Mucosa of stomach (tissue), 1 donor: ENCODE measurements around the gene C19orf38.
"Not testable (repeated sequence)": the region's sequence is repeated elsewhere in the genome, so short reads cannot be mapped to it uniquely, and the experiment has no call there.

Source experiments
- H3K27me3 ChIP-seq: one replicate; pipeline ENCODE4 v1.7.0; 2013; ENCODE audit warnings: mild to moderate bottlenecking, low read length; ENCODE audit not compliant: control insufficient read depth, insufficient read depth
- H3K36me3 ChIP-seq: one replicate; pipeline ENCODE4 v1.7.0; 2013; ENCODE audit warnings: low read length; ENCODE audit not compliant: control insufficient read depth, insufficient read depth
- H3K4me1 ChIP-seq: one replicate; pipeline ENCODE4 v1.7.0; 2013; ENCODE audit warnings: mild to moderate bottlenecking, low read length; ENCODE audit not compliant: control insufficient read depth, insufficient read depth
- H3K4me3 ChIP-seq: one replicate; pipeline ENCODE4 v1.7.0; 2013; ENCODE audit warnings: low read length
- H3K9ac ChIP-seq: one replicate; pipeline ENCODE4 v1.7.0; 2013; ENCODE audit warnings: mild to moderate bottlenecking, low read length, moderate library complexity
- H3K9me3 ChIP-seq: one replicate; pipeline ENCODE4 v1.7.0; 2013; ENCODE audit warnings: mild to moderate bottlenecking, low read length, moderate library complexity; ENCODE audit not compliant: control insufficient read depth
- donor health status: Pancreatic carcinoma.

C19orf38 gene

DNA sequence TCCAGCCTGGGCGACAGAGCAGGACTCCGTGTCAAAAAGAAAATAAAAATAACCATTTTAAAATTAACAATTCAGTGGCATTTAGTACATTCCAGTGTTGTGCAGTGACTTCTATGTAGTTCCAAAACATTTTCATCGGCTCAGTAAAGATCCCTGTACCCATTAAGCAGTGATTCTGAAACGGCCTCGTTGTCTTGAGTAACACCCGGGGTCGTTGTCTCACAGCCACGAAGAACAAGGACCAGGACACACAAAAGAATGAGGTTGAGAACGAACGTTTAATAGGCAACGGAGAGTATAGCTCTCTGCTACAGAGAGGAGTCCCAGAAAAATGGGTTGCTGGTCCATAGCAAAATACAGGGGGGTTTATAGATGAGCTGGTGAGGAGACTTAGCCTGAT lies 9.8 kb upstream of the C19orf38 start:
- H3K9me3 ChIP-seq, result peaks cover 5% of the 10 kb centered on the region
- peaks cover 2% of the 10 kb centered on the region for H3K27me3 ChIP-seq
- peaks cover 1% of the 10 kb centered on the region for H3K36me3 ChIP-seq
- peaks cover 17% of the 10 kb centered on the region for H3K4me1 ChIP-seq
- H3K9ac ChIP-seq, result no peak overlapping the region
- H3K4me3 ChIP-seq, result no peak overlapping the region

DNA sequence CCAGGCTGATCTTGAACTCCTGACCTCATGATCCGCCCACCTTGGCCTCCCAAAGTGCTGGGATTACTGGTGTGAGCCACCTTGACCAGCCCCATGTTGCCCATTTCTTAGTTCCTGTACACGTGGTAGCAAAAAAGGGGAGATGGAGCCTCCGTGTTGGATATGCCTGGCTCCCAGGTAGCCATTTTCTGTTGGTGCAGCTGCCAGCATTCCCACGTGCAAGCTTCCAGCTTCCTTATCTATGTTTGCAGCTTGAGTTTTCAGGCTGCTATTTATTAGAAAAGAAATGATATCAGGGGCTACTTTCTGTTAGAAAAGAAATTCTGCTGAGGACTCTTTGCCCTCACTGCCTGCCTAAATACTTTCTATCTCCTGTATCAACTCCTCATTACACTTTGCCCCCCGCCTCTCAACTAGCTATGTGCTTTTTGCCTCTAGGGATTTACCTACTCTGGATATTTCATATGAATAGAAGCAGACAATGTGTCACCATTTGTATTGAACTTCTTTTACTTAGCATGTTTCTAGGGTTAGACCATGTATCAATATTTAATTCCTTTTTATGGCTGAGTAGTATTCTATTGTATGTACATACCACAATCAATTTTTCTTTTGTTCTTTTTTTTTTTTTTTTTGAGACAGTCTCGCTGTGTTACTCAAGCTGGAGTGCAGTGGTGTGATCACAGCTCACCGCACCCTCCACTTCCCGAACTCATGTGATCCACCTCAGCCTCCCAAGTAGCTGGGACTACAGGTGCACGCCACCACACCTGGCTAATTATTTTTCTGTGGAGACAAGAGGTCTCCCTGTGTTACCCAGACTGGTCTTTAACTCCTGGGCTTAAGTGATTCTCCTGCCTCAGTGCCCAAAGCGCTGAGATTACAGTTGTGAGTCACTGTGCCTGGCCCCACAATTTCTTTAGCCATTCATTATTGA lies 8.8 kb upstream of the C19orf38 start:
- peaks cover 17% of the 10 kb centered on the region for H3K4me1 ChIP-seq
- no peak overlapping the region for H3K4me3 ChIP-seq
- peaks cover 3% of the 10 kb centered on the region for H3K27me3 ChIP-seq
- H3K9ac ChIP-seq, result no peak overlapping the region
- H3K9me3 ChIP-seq, result peaks cover 5% of the 10 kb centered on the region
- H3K36me3 ChIP-seq, result no peaks in the 10 kb centered on the region

DNA sequence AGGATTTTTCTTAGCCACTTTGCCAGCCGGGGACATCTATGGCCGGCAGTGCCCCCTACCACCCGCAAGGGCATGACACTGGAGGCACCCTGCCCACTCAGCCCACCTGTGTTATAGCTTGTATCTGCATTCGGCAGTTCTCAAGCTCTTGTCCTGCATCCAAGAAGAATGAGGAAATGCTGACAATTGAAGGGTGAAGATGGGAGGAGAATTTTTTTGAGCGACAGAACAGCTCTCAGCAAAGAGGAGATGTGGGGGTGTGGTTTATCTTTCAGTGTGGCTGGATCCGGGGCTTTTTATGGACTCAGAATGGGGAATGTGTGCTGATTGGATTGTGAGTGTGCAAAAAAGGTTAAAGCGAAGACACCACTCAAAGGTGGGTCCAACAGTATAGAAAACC lies 5.4 kb upstream of the C19orf38 start:
- Histone ChIP-seq H3K4me3 (no peak overlapping the region), H3K9ac (no peak overlapping the region), H3K9me3 (no peaks in the 10 kb centered on the region), H3K4me1 (no peaks in the 10 kb centered on the region), H3K27me3 (peaks cover 3% of the 10 kb centered on the region), H3K36me3 (no peaks in the 10 kb centered on the region)

DNA sequence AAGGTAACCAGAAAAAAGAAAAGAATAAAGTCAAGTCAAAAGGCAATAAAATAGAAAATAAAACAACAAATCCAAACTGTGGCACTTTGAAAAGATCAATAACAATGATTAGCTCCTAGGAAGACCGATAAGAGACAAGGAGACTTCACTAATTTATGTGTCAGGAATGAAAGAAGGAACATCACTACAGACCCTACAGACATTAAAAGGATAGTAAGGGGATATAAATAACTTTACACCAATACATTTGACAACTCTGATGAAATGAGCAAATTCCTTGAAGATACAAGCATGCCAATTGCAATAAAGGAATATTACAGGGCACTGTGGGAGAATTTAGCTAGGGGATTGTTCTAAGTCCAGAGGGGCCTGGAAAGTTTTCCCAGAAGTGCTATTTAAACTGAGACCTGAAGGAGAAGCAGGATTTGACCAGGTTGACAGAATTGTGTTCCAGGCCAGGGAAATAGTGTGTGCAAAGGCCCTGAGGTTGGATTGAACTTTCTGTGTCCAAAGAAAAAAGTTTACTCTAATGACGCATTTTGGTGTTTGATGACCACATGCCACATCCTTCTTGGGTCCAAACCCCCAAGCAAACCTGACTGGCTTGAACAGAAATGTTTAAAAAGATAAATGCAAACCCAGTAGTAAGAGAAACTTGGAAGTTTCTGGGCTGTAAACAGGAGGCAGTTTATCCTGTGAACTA lies 1.6 kb upstream of the C19orf38 start:
- Histone ChIP-seq H3K27me3 (peaks cover 7% of the 10 kb centered on the region), H3K36me3 (no peaks in the 10 kb centered on the region), H3K9ac (no peak overlapping the region), H3K9me3 (no peaks in the 10 kb centered on the region), H3K4me3 (no peak overlapping the region), H3K4me1 (no peaks in the 10 kb centered on the region)

DNA sequence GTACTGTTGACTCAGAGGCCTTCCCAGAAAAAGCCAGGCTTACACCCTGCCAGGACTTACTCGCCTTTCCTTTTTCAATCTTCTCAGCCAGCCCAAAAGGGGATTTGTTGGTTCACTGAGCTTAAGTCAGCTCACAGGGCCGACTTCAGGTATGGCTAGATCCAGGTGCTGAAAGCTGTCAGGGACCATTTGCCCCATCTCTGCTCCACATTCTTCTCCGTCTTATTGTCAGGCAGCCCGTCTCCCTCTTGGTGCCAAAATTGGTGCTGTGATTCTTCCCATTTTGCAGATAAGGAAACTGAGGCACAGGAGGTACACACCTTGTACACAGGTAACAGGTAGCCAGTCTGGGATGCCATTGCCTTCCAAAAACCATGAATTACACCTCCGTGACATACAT lies 2.4 kb downstream of the C19orf38 start:
- H3K9me3 ChIP-seq, result no peaks in the 10 kb centered on the region
- no peaks in the 10 kb centered on the region for H3K36me3 ChIP-seq
- no peak overlapping the region for H3K4me3 ChIP-seq
- peaks cover 4% of the 10 kb centered on the region for H3K27me3 ChIP-seq
- H3K4me1 ChIP-seq, result no peaks in the 10 kb centered on the region
- H3K9ac ChIP-seq, result no peak overlapping the region

DNA sequence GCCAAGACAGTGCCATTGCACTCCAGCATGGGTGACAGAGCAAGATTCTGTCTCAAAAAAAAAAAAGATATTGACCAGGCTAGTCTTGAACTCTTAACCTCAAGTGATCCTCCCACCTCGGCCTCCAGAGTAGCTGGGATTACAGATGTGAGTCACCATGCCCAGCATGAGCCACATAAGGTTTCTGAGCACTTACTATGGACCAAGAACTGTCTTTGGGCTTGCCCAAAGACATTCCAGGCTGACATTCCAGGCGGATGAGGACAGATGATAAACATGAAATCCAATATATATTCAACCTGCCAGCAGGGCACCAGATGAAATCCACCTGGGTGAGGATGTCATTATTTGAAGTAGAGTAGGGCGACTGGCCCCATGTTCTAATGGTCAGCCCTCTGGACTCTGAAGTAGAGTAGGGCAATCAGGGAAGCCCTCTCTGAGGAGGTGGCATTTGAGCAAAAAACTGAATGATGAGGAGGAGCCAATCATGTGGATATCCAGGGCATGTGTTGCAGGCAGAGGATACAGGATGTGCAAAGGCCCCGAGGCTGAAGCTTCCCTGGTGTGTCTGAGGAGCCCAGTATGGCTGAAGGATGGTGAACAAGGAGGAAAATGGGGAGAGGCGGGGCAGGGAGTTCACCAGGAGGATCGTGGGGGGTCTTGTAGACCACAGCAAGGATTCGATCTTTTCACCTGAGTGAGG lies 4.0 kb downstream of the C19orf38 start:
- H3K4me3 ChIP-seq, result no peak overlapping the region
- H3K9ac ChIP-seq, result no peak overlapping the region
- H3K9me3 ChIP-seq, result no peaks in the 10 kb centered on the region
- no peaks in the 10 kb centered on the region for H3K4me1 ChIP-seq
- peaks cover 4% of the 10 kb centered on the region for H3K27me3 ChIP-seq
- no peaks in the 10 kb centered on the region for H3K36me3 ChIP-seq

DNA sequence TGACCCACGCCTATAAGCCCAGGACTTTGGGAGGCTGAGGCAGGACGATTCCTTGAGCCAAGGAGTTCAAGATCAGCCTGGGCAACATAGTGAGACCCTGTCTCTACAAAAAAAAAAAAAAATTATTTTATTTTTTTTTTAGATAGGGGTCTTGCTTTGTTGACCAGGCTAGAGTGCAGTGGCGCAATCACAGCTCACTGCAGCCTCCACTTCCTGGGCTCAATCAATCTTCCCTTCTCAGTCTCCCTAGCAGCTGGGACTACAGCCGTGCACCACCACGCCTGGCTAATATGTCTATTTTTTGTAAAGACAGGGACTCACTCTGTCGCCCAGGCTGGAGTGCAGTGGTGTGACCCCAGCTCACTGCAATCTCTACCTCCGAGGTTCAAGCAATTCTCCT lies 4.7 kb downstream of the C19orf38 start:
- H3K9ac ChIP-seq, result no peak overlapping the region
- no peaks in the 10 kb centered on the region for H3K36me3 ChIP-seq
- peaks cover 4% of the 10 kb centered on the region for H3K27me3 ChIP-seq
- H3K9me3 ChIP-seq, result no peaks in the 10 kb centered on the region
- no peaks in the 10 kb centered on the region for H3K4me1 ChIP-seq
- no peak overlapping the region for H3K4me3 ChIP-seq

DNA sequence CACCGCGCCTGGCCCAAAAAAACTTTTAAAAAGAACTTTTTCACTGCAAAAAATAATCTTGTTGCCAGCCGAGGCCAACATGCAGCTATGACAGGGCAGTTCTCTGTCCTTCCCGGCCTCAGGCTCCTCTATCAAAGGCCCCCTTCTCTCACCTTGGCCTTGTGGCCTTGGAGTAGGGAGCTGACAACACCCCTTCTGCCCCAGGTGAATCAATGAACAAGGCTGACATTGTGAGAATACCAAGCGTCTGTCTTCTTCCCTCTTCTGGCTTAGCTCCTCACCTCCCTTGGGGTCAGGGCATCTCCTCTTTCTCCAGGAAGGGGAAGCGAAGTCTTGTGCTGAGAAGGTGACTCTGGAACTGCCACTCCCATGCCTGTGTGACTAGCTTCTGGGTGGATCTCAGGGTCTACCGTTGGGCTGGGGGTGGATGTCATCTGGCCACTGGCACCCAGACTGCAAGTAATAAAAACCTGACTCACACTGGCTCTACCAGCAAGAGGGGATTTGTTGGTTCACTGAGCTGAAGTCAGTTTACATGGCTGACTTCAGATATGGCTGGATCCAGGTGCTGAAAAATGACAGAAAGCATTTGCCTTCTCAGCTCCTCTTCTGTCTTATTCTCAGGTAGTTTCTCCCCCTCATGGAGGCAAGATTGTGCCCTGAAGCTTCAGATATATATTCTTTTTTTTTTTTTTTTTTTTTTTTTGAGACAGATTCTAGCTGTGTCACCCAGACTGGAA lies 6.3 kb downstream of the C19orf38 start:
- no peaks in the 10 kb centered on the region for H3K4me1 ChIP-seq
- no peak overlapping the region for H3K4me3 ChIP-seq
- H3K9me3 ChIP-seq, result no peaks in the 10 kb centered on the region
- H3K27me3 ChIP-seq, result no peaks in the 10 kb centered on the region
- H3K36me3 ChIP-seq, result no peaks in the 10 kb centered on the region
- no peak overlapping the region for H3K9ac ChIP-seq

DNA sequence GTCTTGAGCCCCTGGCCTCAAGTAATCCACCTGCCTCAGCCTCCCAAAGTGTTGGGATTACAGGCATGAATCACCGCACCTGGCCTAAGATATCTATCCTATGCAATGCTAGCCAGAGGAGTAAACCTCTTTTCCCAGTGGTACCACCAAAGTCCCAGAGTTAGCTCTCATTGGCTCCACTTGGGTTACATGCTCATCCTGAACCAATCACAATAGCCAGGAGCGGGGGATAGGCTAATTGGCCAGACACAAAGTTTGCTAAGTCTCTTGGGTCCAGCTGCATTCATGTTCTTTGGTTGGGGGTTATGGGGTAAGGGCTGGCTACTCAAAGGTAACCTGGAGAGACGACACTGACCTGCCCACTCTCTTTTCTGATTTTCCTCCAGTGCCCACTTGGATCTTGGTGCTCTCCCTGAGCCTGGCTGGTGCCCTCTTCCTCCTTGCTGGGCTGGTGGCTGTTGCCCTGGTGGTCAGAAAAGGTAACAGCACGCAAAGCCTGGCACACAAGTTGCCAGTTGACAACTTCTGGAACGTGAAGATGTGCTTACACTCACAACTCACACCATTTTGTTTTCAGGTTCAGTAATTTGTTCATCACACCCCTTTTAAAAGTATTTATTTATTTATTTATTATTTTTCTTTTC lies 7.8 kb downstream of the C19orf38 start:
- Histone ChIP-seq H3K9ac (no peak overlapping the region), H3K27me3 (no peaks in the 10 kb centered on the region), H3K4me1 (no peaks in the 10 kb centered on the region), H3K4me3 (no peak overlapping the region), H3K36me3 (no peaks in the 10 kb centered on the region), H3K9me3 (no peaks in the 10 kb centered on the region)

DNA sequence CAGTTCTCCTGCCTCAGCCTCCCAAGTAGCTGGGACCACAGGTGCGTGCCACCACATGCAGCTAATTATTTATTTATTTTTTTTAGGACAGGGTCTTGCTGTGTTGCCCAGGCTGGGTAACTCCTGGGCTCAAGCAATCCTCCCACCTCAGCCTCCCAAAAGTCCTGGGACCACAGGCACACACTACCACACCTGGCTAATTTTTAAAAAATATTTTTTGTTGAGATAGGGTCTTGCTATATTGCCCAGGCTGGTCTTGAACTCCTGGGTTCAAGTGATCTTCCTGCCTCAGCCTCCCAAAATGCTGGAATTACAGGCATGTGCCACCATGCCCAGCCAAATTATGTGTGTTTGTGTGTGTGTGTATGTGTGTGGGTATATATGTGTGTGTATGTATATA lies 8.7 kb downstream of the C19orf38 start:
- H3K9ac ChIP-seq, H3K9me3 ChIP-seq, H3K4me1 ChIP-seq, H3K36me3 ChIP-seq, H3K27me3 ChIP-seq, H3K4me3 ChIP-seq: not testable (repeated sequence)

DNA sequence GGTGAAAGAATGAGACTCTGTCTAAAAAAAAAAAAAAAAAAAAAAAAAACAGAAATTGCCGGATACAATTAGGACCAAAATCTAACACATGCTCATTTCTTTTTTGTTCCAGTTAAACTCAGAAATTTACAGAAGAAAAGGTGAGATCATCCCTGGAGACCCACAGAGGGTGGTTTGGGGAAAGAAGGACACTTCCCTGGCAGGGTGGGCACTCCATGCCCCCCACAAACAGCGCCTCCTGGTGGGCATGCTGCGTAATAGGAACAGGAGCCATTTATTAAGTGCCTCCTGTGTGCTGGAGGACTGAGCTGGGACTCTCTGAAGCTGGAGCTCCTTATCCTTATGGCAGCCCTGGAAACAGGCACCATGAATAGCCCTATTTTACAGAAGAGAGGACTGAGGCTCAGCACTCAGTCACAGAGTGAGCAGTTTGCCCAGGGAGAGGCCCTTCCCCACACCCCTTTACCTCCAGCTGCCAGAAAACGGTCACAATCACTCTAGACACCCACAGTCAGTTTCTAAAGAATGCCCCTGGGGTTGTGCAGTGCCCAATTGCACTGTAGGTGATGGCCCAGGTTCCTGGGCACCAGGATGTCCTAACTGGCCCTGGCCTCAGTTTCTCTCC lies 10.1 kb downstream of the C19orf38 start:
- H3K36me3 ChIP-seq, result no peaks in the 10 kb centered on the region
- H3K9me3 ChIP-seq, result no peaks in the 10 kb centered on the region
- H3K4me3 ChIP-seq, result no peak overlapping the region
- no peak overlapping the region for H3K9ac ChIP-seq
- H3K4me1 ChIP-seq, result peaks cover 8% of the 10 kb centered on the region
- no peaks in the 10 kb centered on the region for H3K27me3 ChIP-seq
